Activated CD4-positive, alpha-beta memory T cell treated with anti-CD3 and anti-CD28 coated beads, Interleukin-2, amount 10 ng/mL, durations not matched to agents 7 days and 5 days (primary cell): ENCODE measurements around the gene GIMAP8. TPM values are rescaled to one million over a fixed set of nuclear protein-coding genes. Genes with fewer than 3 reads are reported as not detected.
"Not testable (repeated sequence)": the region's sequence is repeated elsewhere in the genome, so short reads cannot be mapped to it uniquely, and the experiment has no call there.

Experiments used
- CTCF ChIA-PET: fragments of 350-600 bp; sonication (Branson Sonifier 250); formaldehyde crosslinking; loops from one replicate; lab custom pipeline; 2021; ENCODE audit warnings: antibody characterized with exemption, inconsistent platforms; lab: Charles Lee
- POLR2A ChIA-PET: fragments of 350-600 bp; sonication (Branson Sonifier 250); formaldehyde crosslinking; loops from one replicate; lab custom pipeline; 2021; ENCODE audit warnings: antibody characterized with exemption; lab: Charles Lee
- DNase-seq: peaks from one replicate; pipeline ENCODE4 v3.0.0-alpha.2; 2020
- H3K27ac Mint-ChIP-seq: one replicate; pipeline ENCODE4 v1.8.0; 2021; ENCODE audit warnings: mild to moderate bottlenecking, mixed read lengths
- H3K27me3 Mint-ChIP-seq: one replicate; pipeline ENCODE4 v1.8.0; 2021; ENCODE audit warnings: mixed read lengths
- H3K36me3 Mint-ChIP-seq: one replicate; pipeline ENCODE4 v1.8.0; 2021; ENCODE audit warnings: low read depth, mixed read lengths
- H3K4me1 Mint-ChIP-seq: one replicate; pipeline ENCODE4 v1.8.0; 2021; ENCODE audit warnings: mixed read lengths
- H3K4me3 Mint-ChIP-seq: one replicate; pipeline ENCODE4 v1.8.0; 2021; ENCODE audit warnings: mild to moderate bottlenecking, mixed read lengths
- H3K9me3 Mint-ChIP-seq: one replicate; pipeline ENCODE4 v1.8.0; 2021; ENCODE audit warnings: mixed read lengths
- total RNA-seq, 2 experiments: library from RNA; stranded (reverse); gene quantifications; one replicate each; pipeline ENCODE4 v1.2.3, GENCODE V29; 2021

Gene GIMAP8
- total RNA-seq, 2 experiments from 2014 or later = 25.1 to 26.4 TPM

DNA sequence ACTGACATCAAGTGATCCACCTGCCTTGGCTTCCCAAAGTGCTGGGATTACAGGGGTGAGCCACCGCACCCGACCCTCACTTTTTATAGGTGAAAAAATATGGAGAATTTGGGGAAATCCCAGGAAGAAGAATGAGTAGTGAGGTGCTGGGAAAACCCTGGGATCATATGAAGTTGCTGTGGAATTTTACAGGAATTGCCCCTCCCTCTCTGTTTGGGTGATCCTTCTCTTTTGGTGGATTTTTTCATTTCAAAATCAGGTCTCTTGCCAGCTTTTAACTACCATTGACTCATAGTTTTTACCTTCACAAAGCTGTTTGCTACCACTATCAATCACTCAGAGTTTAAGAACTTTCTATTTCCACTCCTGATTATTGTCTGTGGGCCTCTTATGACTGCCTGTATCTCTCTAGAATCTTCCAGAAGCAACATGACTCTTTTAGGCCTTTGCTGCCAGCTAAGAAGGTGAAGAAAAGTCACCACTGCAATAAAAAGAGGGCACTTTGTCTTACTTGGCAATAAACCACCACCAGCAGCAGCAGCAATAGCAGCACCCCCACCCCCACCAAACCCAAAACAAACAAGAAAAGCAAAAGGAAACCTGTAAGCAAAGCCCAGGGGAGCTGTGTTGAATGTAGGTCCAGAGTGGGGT is 4.0 kb upstream of the GIMAP8 start:
- H3K27ac Mint-ChIP-seq = peak overlapping the region; percentile 55
- peaks cover 52% of the 10 kb centered on the region for H3K4me1 Mint-ChIP-seq
- peaks cover 22% of the 10 kb centered on the region for H3K36me3 Mint-ChIP-seq
- no peak for DNase-seq
- no peak overlapping the region for H3K4me3 Mint-ChIP-seq
- ChIA-PET CTCF (interaction anchor here (1.0 to 10.7 kb wide), 8 partner anchors 27 to 332 kb away, joined by 3 to 158 read pairs (median 5); partner anchors contain the start of gene GIMAP7), POLR2A (interaction anchor here (1.4 to 10.7 kb wide), 5 partner anchors 35 to 309 kb away, joined by 4 to 396 read pairs (median 8); partner anchors contain the start of gene GIMAP7)
- peaks cover 15% of the 10 kb centered on the region for H3K9me3 Mint-ChIP-seq
- no peaks in the 10 kb centered on the region for H3K27me3 Mint-ChIP-seq

DNA sequence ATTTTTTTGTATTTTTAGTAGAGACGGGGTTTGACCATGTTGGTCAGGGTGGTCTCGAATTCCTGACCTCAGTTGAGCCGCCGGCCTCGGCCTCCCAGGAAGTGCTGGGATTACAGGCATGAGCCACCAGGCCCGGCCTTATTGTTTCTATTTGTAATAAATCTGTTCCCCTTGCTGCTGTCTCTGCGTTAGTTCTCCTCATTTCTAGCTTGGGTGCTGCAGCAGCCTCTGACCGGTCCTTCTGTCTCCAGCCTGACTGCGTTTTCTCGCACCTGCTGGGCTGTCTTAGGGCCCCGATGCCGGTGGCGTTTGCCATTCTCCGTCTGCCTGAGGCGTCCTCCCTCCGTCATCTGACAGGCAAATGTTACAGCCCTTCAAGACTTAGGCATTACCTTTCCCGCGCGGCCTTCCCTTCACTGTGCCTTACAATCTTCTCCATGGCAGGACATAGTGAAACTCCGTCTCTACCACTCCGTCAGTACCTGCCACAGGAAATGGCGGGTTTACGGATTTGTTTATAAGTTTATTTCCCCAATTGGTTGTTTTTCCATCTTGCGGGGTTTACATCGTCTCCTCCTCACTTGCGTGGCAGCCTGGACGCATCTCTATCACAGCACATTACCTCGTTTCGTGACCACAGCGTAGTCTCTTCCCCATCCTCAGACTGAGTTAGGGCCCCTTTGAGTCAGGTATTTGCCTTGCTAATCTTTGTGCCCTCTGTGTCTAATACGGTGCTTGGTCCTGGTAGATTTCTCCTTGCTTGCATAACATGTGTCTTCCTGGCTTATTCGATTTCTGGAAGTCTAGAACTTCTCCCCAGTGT is 2.3 kb upstream of the GIMAP8 start:
- Mint-ChIP-seq H3K27ac (peak overlapping the region; percentile 87), H3K27me3 (no peaks in the 10 kb centered on the region), H3K4me3 (peak overlapping the region; percentile 53), H3K9me3 (peaks cover 3% of the 10 kb centered on the region), H3K4me1 (peaks cover 52% of the 10 kb centered on the region), H3K36me3 (peaks cover 21% of the 10 kb centered on the region)
- CTCF ChIA-PET = interaction anchor here (0.7 to 10.7 kb wide), 46 partner anchors 10 to 428 kb away, joined by 3 to 158 read pairs (median 5); partner anchors contain the start of genes GIMAP1, GIMAP4, GIMAP5 and GIMAP6
- POLR2A ChIA-PET = interaction anchor here (0.9 to 10.7 kb wide), 23 partner anchors 12 to 546 kb away, joined by 3 to 396 read pairs (median 7); partner anchors contain the start of genes GIMAP1, GIMAP2, GIMAP4 and GIMAP5
- DNase-seq = no peak

DNA sequence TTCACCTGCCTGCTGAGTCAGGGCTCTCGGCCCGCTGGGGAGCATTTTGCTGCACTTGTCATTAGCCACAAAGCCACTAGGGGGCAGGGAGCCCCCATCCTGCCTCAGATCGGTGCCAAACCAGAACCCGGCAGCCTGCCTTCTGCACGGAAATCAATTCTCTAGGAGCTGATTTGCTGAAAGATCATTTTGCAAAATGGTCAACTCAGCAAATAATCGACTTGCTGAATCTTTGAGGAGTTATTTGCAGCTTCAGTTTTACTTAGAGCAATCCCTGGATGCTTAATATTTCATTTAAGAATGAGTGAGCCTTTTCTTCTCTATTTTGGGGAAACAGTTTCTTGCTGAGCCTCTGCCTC is 1.7 kb upstream of the GIMAP8 start:
- Mint-ChIP-seq H3K27me3 (no peaks in the 10 kb centered on the region), H3K9me3 (no peaks in the 10 kb centered on the region), H3K4me1 (peaks cover 57% of the 10 kb centered on the region), H3K36me3 (peaks cover 24% of the 10 kb centered on the region), H3K27ac (peak overlapping the region; percentile 87), H3K4me3 (peak overlapping the region; percentile 53)
- CTCF ChIA-PET = interaction anchor here (0.6 to 10.7 kb wide), 50 partner anchors 8 to 428 kb away, joined by 3 to 158 read pairs (median 5); partner anchors contain the start of genes GIMAP1, GIMAP2, GIMAP4 and GIMAP5
- POLR2A ChIA-PET = interaction anchor here (0.6 to 10.7 kb wide), 28 partner anchors 9 to 570 kb away, joined by 3 to 396 read pairs (median 5); partner anchors contain the start of genes ACTR3C, GIMAP1, GIMAP2 and GIMAP4
- DNase-seq = peak; percentile 93

DNA sequence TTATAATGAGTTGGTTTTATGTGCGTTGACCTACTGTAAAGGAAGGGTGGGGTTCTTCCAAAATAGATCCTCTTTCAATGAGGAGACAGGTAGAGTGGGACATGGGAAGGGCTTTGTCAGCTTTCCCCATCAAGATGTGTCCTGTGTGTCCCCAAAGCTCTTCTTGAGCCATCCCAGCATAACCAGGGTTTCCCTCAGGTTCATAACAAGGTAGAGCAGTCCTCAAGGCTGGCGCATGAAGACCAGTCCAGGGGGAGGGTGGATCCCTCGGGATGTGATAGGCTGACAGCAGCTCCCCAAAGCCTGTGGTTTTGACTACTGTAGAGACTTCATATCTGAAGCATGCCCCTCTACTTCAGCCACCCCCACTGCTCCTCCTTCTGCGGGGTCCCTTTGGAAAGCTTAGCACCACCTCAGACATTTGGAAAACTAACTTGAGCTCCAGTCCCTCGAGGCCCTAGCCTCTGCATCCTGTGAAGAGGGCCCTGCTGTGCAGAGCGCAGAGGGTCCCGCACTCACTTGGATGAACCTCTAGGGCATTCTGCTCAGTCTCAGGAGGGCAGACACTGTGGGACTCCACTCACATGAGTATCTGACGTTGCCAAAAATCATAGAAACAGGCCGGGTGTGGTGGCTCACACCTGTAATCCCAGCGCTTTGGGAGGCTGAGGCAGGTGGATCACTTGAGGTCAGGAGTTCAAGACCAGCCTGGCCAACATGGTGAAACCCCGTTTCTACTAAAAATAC is 1.1 kb upstream of the GIMAP8 start:
- Mint-ChIP-seq H3K36me3 (peaks cover 30% of the 10 kb centered on the region), H3K9me3 (no peaks in the 10 kb centered on the region), H3K4me3 (peak overlapping the region; percentile 96), H3K27ac (peak overlapping the region; percentile 87), H3K27me3 (no peaks in the 10 kb centered on the region), H3K4me1 (peaks cover 64% of the 10 kb centered on the region)
- no peak for DNase-seq
- ChIA-PET POLR2A (interaction anchor here (0.6 to 10.7 kb wide), 29 partner anchors 8 to 569 kb away, joined by 3 to 396 read pairs (median 5); partner anchors contain the start of genes ACTR3C, GIMAP1, GIMAP2 and GIMAP4), CTCF (interaction anchor here (0.6 to 10.7 kb wide), 50 partner anchors 9 to 427 kb away, joined by 3 to 158 read pairs (median 5); partner anchors contain the start of genes GIMAP1, GIMAP2, GIMAP4 and GIMAP5)

DNA sequence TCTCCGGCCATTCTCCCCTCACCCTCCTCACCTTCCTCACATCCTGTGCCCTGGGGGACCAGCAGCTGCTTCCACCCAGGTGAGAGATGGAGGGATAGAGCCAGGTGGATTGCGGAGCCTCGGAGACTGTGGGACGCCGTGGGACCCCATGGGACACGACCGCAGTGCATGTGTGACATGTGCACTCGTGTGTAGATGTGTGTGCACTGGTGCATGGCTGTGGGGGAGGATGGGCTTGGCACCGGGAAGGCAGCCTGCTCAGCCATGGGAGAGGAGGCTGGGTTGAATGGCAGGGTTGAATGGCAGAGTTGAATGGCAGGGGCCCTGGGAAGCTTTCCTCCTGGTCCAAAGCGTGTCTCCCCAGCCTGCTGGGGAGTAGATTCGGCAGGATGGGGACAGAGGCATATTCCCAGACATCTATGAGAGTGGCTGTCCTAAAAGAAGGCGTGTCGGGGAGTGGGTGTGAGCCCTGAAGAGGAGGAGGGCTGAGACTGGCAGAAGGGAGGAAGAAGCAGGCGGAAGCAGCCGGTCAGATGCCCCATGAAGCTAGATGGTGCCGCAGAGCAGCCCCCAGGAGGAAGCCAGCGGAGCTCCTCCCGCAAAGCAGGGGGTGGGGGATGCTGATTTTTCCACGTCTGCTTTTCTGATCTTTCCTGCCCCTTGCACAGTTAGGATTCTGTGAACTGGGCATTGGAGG is 815 bp downstream of the GIMAP8 start:
- H3K4me1 Mint-ChIP-seq = peaks cover 74% of the 10 kb centered on the region
- peak; percentile 78 for DNase-seq
- CTCF ChIA-PET = interaction anchor here (0.6 to 10.7 kb wide), 17 partner anchors 28 to 303 kb away, joined by 3 to 158 read pairs (median 4); partner anchors contain the start of genes GIMAP1, GIMAP2, GIMAP4 and GIMAP7
- H3K36me3 Mint-ChIP-seq = peaks cover 48% of the 10 kb centered on the region
- H3K27me3 Mint-ChIP-seq = no peaks in the 10 kb centered on the region
- H3K27ac Mint-ChIP-seq = peak overlapping the region; percentile 87
- POLR2A ChIA-PET = interaction anchor here (0.7 to 10.7 kb wide), 30 partner anchors 10 to 304 kb away, joined by 3 to 396 read pairs (median 10); partner anchors contain the start of genes GIMAP1, GIMAP2, GIMAP4 and GIMAP5
- H3K9me3 Mint-ChIP-seq = peaks cover 12% of the 10 kb centered on the region
- peak overlapping the region; percentile 96 for H3K4me3 Mint-ChIP-seq

DNA sequence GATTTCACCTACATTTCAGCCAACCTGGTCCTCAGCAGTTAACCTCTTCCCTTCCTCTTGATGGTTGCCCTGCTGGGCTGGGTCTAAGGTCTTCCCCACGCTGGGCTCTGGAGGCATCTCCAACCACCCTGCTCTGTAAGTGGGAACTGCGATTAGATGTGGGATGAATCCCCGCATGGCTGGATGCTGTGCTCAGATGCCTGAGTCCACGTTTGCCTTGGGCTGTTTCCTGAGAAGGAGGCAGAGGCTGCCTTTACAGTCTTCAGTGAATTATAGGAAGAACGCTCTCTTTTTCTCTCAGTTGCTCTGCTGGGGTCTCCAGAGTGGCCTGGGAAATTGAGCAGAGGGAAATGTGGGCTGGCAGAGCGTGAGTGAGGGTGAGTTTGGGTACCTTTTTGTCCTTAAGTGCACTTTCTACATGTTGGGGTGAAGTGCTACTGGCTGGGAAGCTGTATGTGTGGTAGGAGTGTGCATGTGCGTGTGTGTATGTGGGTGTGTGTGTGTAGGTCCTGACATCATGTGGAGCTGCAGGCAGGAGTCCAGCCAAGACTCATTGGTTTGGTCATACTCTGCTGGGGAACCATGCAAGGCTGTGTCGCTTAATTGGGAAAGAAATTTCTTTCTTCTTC is 1.5 kb downstream of the GIMAP8 start:
- ChIA-PET CTCF (interaction anchor here (0.8 to 10.7 kb wide), 11 partner anchors 30 to 302 kb away, joined by 3 to 158 read pairs (median 4); partner anchors contain the start of genes GIMAP4 and GIMAP7), POLR2A (interaction anchor here (0.7 to 10.7 kb wide), 29 partner anchors 9 to 304 kb away, joined by 3 to 396 read pairs (median 8); partner anchors contain the start of genes GIMAP1, GIMAP2, GIMAP4 and GIMAP5)
- Mint-ChIP-seq H3K36me3 (peaks cover 55% of the 10 kb centered on the region), H3K27ac (peak overlapping the region; percentile 87), H3K9me3 (peaks cover 16% of the 10 kb centered on the region), H3K27me3 (no peaks in the 10 kb centered on the region), H3K4me1 (peaks cover 70% of the 10 kb centered on the region), H3K4me3 (peak overlapping the region; percentile 96)
- peak; percentile 43 for DNase-seq

DNA sequence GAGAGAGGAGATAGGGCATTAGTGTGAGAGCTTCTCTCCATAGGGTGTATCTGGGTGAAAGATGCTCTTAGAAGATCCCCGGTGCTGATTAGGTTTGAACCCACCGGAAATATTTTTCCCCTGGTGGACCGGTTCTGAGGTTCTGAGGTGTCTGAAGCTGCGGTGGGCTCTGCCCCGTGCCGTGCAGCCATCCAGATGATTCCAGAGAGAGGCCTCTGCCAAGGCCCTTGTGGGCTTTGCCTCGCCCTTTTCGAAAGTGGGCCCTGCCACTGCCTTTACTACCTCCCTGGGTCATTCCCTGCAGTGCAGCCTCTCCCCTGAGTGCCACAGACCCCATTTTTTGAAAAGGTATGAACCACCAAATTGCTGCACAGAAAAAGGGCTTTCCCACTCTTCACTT is 2.8 kb downstream of the GIMAP8 start:
- CTCF ChIA-PET = interaction anchor here (2.4 to 10.7 kb wide), 3 partner anchors 28 to 301 kb away, joined by 10 to 158 read pairs (median 105); partner anchors contain the start of gene GIMAP7
- DNase-seq = peak; percentile 39
- H3K27ac Mint-ChIP-seq = peak overlapping the region; percentile 79
- POLR2A ChIA-PET = interaction anchor here (1.0 to 10.7 kb wide), 12 partner anchors 23 to 302 kb away, joined by 3 to 396 read pairs (median 32); partner anchors contain the start of genes GIMAP1, GIMAP4, GIMAP5 and GIMAP7
- peaks cover 67% of the 10 kb centered on the region for H3K36me3 Mint-ChIP-seq
- peaks cover 67% of the 10 kb centered on the region for H3K4me1 Mint-ChIP-seq
- no peaks in the 10 kb centered on the region for H3K27me3 Mint-ChIP-seq
- peaks cover 20% of the 10 kb centered on the region for H3K9me3 Mint-ChIP-seq
- peak overlapping the region; percentile 96 for H3K4me3 Mint-ChIP-seq

DNA sequence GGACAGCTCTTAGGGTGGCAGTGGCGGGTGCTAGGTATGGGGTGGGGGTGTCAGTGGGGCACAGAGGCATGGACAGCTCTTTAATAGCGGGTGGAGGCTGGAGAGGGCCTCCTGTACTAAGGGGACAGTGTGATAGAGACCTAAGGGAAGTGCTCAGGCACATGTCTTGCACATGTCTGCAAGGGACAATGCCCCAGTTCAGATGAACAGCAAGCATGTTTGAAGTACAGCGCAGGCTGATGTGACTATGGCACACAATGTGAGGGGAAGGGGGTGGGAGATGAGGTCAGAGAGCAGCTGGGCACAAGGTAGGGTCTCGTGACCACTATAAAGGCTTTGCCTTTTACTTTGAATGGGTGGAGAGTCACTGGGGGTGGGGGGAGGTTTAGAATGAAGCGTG is 3.5 kb downstream of the GIMAP8 start:
- peaks cover 64% of the 10 kb centered on the region for H3K4me1 Mint-ChIP-seq
- H3K4me3 Mint-ChIP-seq = peak overlapping the region; percentile 96
- H3K9me3 Mint-ChIP-seq = peaks cover 23% of the 10 kb centered on the region
- no peaks in the 10 kb centered on the region for H3K27me3 Mint-ChIP-seq
- DNase-seq = no peak
- peak overlapping the region; percentile 33 for H3K27ac Mint-ChIP-seq
- ChIA-PET POLR2A (interaction anchor here (1.2 to 10.7 kb wide), 5 partner anchors 22 to 284 kb away, joined by 3 to 396 read pairs (median 63); partner anchors contain the start of genes GIMAP1, GIMAP5 and GIMAP7), CTCF (interaction anchor here (10.7 kb wide), 1 partner anchor 62 kb away, joined by 158 read pairs; the partner anchor contains the start of gene GIMAP7)
- H3K36me3 Mint-ChIP-seq = peaks cover 73% of the 10 kb centered on the region

DNA sequence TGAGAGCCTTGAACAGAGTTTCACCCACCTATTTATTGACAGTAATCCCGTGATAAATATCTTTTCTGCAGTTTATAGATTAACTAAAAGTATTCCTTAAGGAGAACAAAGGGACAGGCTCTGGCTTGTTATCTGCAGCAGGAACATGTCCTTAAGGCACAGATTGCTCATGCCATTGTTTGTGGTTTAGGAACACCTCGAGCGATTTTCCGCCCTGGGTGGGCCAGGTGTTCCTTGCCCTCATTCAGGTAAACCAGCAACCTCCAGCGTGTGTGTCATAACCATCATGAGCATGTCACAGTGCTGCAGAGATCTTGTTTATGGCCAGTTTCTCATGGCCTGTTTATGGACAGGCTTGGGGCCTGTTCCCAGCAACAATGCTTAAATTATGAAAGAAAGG is 6.6 kb downstream of the GIMAP8 start:
- POLR2A ChIA-PET = interaction anchor here (0.8 to 9.6 kb wide), 2 partner anchors 8 to 19 kb away, joined by 3 to 192 read pairs; no protein-coding TSS in a partner anchor
- DNase-seq, H3K4me3 Mint-ChIP-seq, H3K27ac Mint-ChIP-seq, H3K27me3 Mint-ChIP-seq, CTCF ChIA-PET: not testable (repeated sequence)
- H3K4me1 Mint-ChIP-seq = peaks cover 55% of the 10 kb centered on the region
- peaks cover 52% of the 10 kb centered on the region for H3K9me3 Mint-ChIP-seq
- peaks cover 94% of the 10 kb centered on the region for H3K36me3 Mint-ChIP-seq

DNA sequence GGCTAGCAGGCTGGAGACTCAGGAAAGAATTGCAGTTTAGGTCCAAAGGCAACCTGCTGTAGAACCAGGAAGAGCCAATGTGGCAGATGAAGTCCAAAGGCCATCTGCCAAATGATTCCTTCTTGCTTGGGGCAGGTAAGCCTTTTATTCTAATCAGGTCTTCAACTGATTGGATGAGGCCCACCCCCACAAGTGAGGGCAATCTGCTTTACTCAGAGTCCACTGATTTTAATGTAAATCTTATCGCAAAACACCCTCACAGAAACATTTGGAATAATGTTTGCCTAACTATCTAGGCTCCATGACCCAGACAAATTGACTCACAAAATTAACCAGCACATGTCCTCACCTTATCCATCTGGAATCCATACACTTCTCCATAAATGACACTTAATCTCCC is 7.8 kb downstream of the GIMAP8 start:
- no peaks in the 10 kb centered on the region for H3K27me3 Mint-ChIP-seq
- peaks cover 64% of the 10 kb centered on the region for H3K4me1 Mint-ChIP-seq
- no peak for DNase-seq
- peaks cover 98% of the 10 kb centered on the region for H3K36me3 Mint-ChIP-seq
- CTCF ChIA-PET = no interaction called here
- POLR2A ChIA-PET = no interaction called here
- H3K4me3 Mint-ChIP-seq = no peak overlapping the region
- no peak overlapping the region for H3K27ac Mint-ChIP-seq
- peaks cover 63% of the 10 kb centered on the region for H3K9me3 Mint-ChIP-seq
